Memory B cell (primary cell): ENCODE results near the gene HDAC5.

Experiments used
- ATAC-seq: fragments of 150-1000 bp; cut with Tn5 transposase; 2 replicates; pipeline ENCODE4 v1.10.0; 2021; ENCODE audit warnings: low read depth, mild to moderate bottlenecking, moderate library complexity
- DNase-seq, 2 donors: peaks; one replicate each; pipeline ENCODE4 v3.0.0; 2022; ENCODE audit warnings: low spot score in 2 of 2
- H3K27ac Mint-ChIP-seq: one replicate; pipeline ENCODE4 v1.8.0; 2022; ENCODE audit warnings: mild to moderate bottlenecking, moderate library complexity, mixed read lengths
- H3K27me3 Mint-ChIP-seq: one replicate; pipeline ENCODE4 v1.8.0; 2022; ENCODE audit warnings: mixed read lengths
- H3K36me3 Mint-ChIP-seq: one replicate; pipeline ENCODE4 v1.8.0; 2022; ENCODE audit warnings: mild to moderate bottlenecking, mixed read lengths
- H3K4me1 Mint-ChIP-seq: one replicate; pipeline ENCODE4 v1.8.0; 2022; ENCODE audit warnings: mixed read lengths
- H3K4me3 Mint-ChIP-seq: one replicate; pipeline ENCODE4 v1.8.0; 2022; ENCODE audit warnings: mild to moderate bottlenecking, moderate library complexity, mixed read lengths
- H3K9me3 Mint-ChIP-seq: one replicate; pipeline ENCODE4 v1.8.0; 2022; ENCODE audit warnings: mixed read lengths

The HDAC5 gene

GRCh38 chr17:44081681-44082080 is 41.8 kb downstream of the HDAC5 start:
- H3K27ac Mint-ChIP-seq, result peak overlapping the region; percentile 20

GRCh38 chr17:44079877-44080821 is 43.3 kb downstream of the HDAC5 start:
- Mint-ChIP-seq H3K36me3 (peaks cover 27% of the 10 kb centered on the region), H3K27me3 (no peaks in the 10 kb centered on the region), H3K27ac (peak overlapping the region; percentile 15), H3K4me3 (no peak overlapping the region), H3K9me3 (no peaks in the 10 kb centered on the region), H3K4me1 (no peaks in the 10 kb centered on the region)
- ATAC-seq (peak; percentile 32), DNase-seq (no peak)

More at GRCh38 chr17:44081681-44082080, 41.8 kb downstream of the HDAC5 start:
- Mint-ChIP-seq H3K36me3 (peaks cover 21% of the 10 kb centered on the region), H3K4me3 (no peak overlapping the region), H3K27me3 (no peaks in the 10 kb centered on the region), H3K4me1 (peaks cover 2% of the 10 kb centered on the region), H3K9me3 (no peaks in the 10 kb centered on the region)
- DNase-seq (no peak), ATAC-seq (no peak)

- Mint-ChIP-seq H3K9me3 (no peaks in the 10 kb centered on the region), H3K27ac (no peak overlapping the region), H3K27me3 (no peaks in the 10 kb centered on the region), H3K4me3 (no peak overlapping the region), H3K4me1 (no peaks in the 10 kb centered on the region), H3K36me3 (peaks cover 25% of the 10 kb centered on the region)
- DNase-seq (no peak), ATAC-seq (no peak)
Measured at GRCh38 chr17:44078412-44078811, 45.0 kb downstream of the HDAC5 start.

- no peak overlapping the region for H3K27ac Mint-ChIP-seq
- DNase-seq (no peak), ATAC-seq (no peak)
- H3K4me1 Mint-ChIP-seq, result peaks cover 3% of the 10 kb centered on the region
- peaks cover 21% of the 10 kb centered on the region for H3K36me3 Mint-ChIP-seq
- no peaks in the 10 kb centered on the region for H3K27me3 Mint-ChIP-seq
- no peaks in the 10 kb centered on the region for H3K9me3 Mint-ChIP-seq
- no peak overlapping the region for H3K4me3 Mint-ChIP-seq
Measured at GRCh38 chr17:44077595-44077909, 45.9 kb downstream of the HDAC5 start.

GRCh38 chr17:44076716-44077594 is 46.5 kb downstream of the HDAC5 start:
- Mint-ChIP-seq H3K4me1 (peaks cover 5% of the 10 kb centered on the region), H3K27me3 (no peaks in the 10 kb centered on the region), H3K4me3 (no peak overlapping the region), H3K36me3 (peaks cover 19% of the 10 kb centered on the region), H3K27ac (no peak overlapping the region), H3K9me3 (no peaks in the 10 kb centered on the region)
- DNase-seq, result no peak
- no peak for ATAC-seq

- Mint-ChIP-seq H3K27ac (no peak overlapping the region), H3K9me3 (no peaks in the 10 kb centered on the region), H3K36me3 (peaks cover 18% of the 10 kb centered on the region), H3K4me1 (peaks cover 11% of the 10 kb centered on the region), H3K4me3 (no peak overlapping the region), H3K27me3 (no peaks in the 10 kb centered on the region)
- ATAC-seq, result no peak
- DNase-seq, result no peak
Measured at GRCh38 chr17:44075598-44076293, 47.7 kb downstream of the HDAC5 start.

- Mint-ChIP-seq H3K27ac (no peak overlapping the region), H3K4me3 (no peak overlapping the region), H3K27me3 (no peaks in the 10 kb centered on the region), H3K9me3 (no peaks in the 10 kb centered on the region), H3K36me3 (peaks cover 17% of the 10 kb centered on the region), H3K4me1 (peaks cover 14% of the 10 kb centered on the region)
- DNase-seq, result no peak
- no peak for ATAC-seq
Measured at GRCh38 chr17:44074911-44075285, 48.5 kb downstream of the HDAC5 start.

GRCh38 chr17:44074231-44074910 is 49.1 kb downstream of the HDAC5 start:
- Mint-ChIP-seq H3K4me3 (no peak overlapping the region), H3K27me3 (no peaks in the 10 kb centered on the region), H3K27ac (no peak overlapping the region), H3K36me3 (peaks cover 15% of the 10 kb centered on the region), H3K4me1 (peaks cover 15% of the 10 kb centered on the region), H3K9me3 (no peaks in the 10 kb centered on the region)
- no peak for DNase-seq
- no peak for ATAC-seq

- Mint-ChIP-seq H3K27me3 (no peaks in the 10 kb centered on the region), H3K4me1 (peaks cover 20% of the 10 kb centered on the region), H3K36me3 (peaks cover 7% of the 10 kb centered on the region), H3K4me3 (peak overlapping the region; percentile 72), H3K27ac (peak overlapping the region; percentile 64), H3K9me3 (no peaks in the 10 kb centered on the region)
- DNase-seq (no peak), ATAC-seq (no peak)
Measured at GRCh38 chr17:44071772-44072171, 51.7 kb downstream of the HDAC5 start.

GRCh38 chr17:44071198-44071520 is 52.3 kb downstream of the HDAC5 start:
- Mint-ChIP-seq H3K9me3 (no peaks in the 10 kb centered on the region), H3K4me3 (peak overlapping the region; percentile 91), H3K36me3 (peaks cover 4% of the 10 kb centered on the region), H3K27ac (peak overlapping the region; percentile 81), H3K4me1 (peaks cover 24% of the 10 kb centered on the region), H3K27me3 (no peaks in the 10 kb centered on the region)
- DNase-seq, result no peak
- ATAC-seq, result no peak

- no peaks in the 10 kb centered on the region for H3K27me3 Mint-ChIP-seq
- H3K36me3 Mint-ChIP-seq, result no peaks in the 10 kb centered on the region
- peak within 1 kb of the TSS; percentile 91 for H3K4me3 Mint-ChIP-seq
- ATAC-seq (peak; percentile 59), DNase-seq (peak; percentile 53 to 56)
- peak within 1 kb of the TSS; percentile 81 for H3K27ac Mint-ChIP-seq
- H3K4me1 Mint-ChIP-seq, result peaks cover 28% of the 10 kb centered on the region
- H3K9me3 Mint-ChIP-seq, result no peaks in the 10 kb centered on the region
Measured at GRCh38 chr17:44070455-44071197, 52.8 kb downstream of the HDAC5 start, which contains the start of gene G6PC3. Gene G6PC3, plus strand, starts transcription at chr17:44070735. Its CDS starts 231 bp downstream, at chr17:44070966.

- Mint-ChIP-seq H3K4me3 (peak overlapping the region; percentile 91), H3K27me3 (no peaks in the 10 kb centered on the region), H3K36me3 (no peaks in the 10 kb centered on the region), H3K27ac (peak overlapping the region; percentile 81), H3K9me3 (no peaks in the 10 kb centered on the region), H3K4me1 (peaks cover 30% of the 10 kb centered on the region)
- ATAC-seq (no peak), DNase-seq (no peak)
Measured at GRCh38 chr17:44069974-44070454, 53.4 kb downstream of the HDAC5 start.

- Mint-ChIP-seq H3K4me3 (no peak overlapping the region), H3K9me3 (no peaks in the 10 kb centered on the region), H3K27me3 (no peaks in the 10 kb centered on the region), H3K4me1 (peaks cover 36% of the 10 kb centered on the region), H3K36me3 (peaks cover 2% of the 10 kb centered on the region), H3K27ac (no peak overlapping the region)
- ATAC-seq (no peak), DNase-seq (no peak)
Measured at GRCh38 chr17:44067545-44067940, 55.9 kb downstream of the HDAC5 start.
